ENCODE measurements around the gene GOLIM4. TPM values are rescaled to one million over a fixed set of nuclear protein-coding genes. Genes with fewer than 3 reads are reported as not detected.

GOLIM4 gene
- total RNA-seq, 4 donors from 2014 or later, result 9.1 to 29.6 (median 13.8) TPM

GRCh38 chr3:168117853-168118313 lies 22.2 kb upstream of the GOLIM4 start:
- Histone ChIP-seq H3K36me3 (no peaks in the 10 kb centered on the region), H3K27me3 (no peaks in the 10 kb centered on the region), H3K9me3 (no peaks in the 10 kb centered on the region), H3K4me3 (no peak overlapping the region), H3K4me1 (peaks cover 7 to 33% (median 13%) of the 10 kb centered on the region in 3 donors), H3K27ac (peak overlapping the region in 2 of 4 donors; percentile 9 to 54)
- 22 to 27% methylated on average over 2 of the region's 2 CpGs for WGBS, 2 donors
- no peak for DNase-seq
- TF ChIP-seq POLR2A (IDR thresholded peaks at IDR 0.05), result no peak
- no peak for TF ChIP-seq CTCF (IDR thresholded peaks at IDR 0.05)
- intact Hi-C loops (cut with DNase I), result no loop called here

DNA sequence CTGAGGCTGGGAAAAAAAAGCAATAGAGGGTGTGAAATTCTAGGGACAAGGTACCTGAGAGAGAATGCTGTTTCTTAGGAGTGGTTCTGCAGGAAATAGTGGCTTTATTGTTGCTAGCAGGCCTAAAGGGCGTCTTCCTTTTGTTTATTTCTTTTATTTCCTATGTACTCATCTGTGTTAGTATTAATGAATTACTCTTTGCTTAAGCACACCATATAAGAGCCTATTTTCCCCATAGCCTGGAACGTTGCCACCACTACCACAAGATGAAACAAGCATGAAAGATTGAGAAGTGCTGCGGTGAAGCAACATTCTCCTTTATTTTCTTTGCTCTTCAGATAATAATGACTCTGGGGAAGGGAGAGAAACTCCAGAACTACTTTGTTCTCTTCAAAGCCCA lies 21.3 kb upstream of the GOLIM4 start:
- no peaks in the 10 kb centered on the region for H3K9me3 ChIP-seq
- no peak overlapping the region for H3K4me3 ChIP-seq
- intact Hi-C loops (cut with DNase I), result no loop called here
- peaks cover 7 to 33% (median 13%) of the 10 kb centered on the region in 3 donors for H3K4me1 ChIP-seq
- DNase-seq, result no peak
- H3K27me3 ChIP-seq, result no peaks in the 10 kb centered on the region
- TF ChIP-seq POLR2A (IDR thresholded peaks at IDR 0.05) (no peak), CTCF (IDR thresholded peaks at IDR 0.05) (no peak)
- 17 to 44% methylated on average over 3 of the region's 3 CpGs for WGBS, 2 donors
- peak overlapping the region in 3 of 4 donors; percentile 54 to 57 (median 54) for H3K27ac ChIP-seq
- H3K36me3 ChIP-seq, result no peaks in the 10 kb centered on the region

- H3K27ac ChIP-seq, result peak overlapping the region in 1 of 4 donors; percentile 11
- intact Hi-C loops (cut with DNase I), result no loop called here
- H3K4me3 ChIP-seq, result no peak overlapping the region
- no peaks in the 10 kb centered on the region for H3K27me3 ChIP-seq
- H3K4me1 ChIP-seq, result peaks cover 7 to 28% (median 13%) of the 10 kb centered on the region in 3 donors
- no peaks in the 10 kb centered on the region for H3K9me3 ChIP-seq
- H3K36me3 ChIP-seq, result no peaks in the 10 kb centered on the region
- no peak for DNase-seq
- no peak for TF ChIP-seq POLR2A (IDR thresholded peaks at IDR 0.05)
- TF ChIP-seq CTCF (IDR thresholded peaks at IDR 0.05), result no peak
- WGBS, 2 donors, result 70 to 73% methylated on average over 4 of the region's 4 CpGs
Measured at GRCh38 chr3:168116279-168116678, 20.6 kb upstream of the GOLIM4 start.

- H3K9me3 ChIP-seq, result no peaks in the 10 kb centered on the region
- 86 to 100% methylated on average over 1 of the region's 1 CpG for WGBS, 2 donors
- H3K36me3 ChIP-seq, result no peaks in the 10 kb centered on the region
- no peak for DNase-seq
- TF ChIP-seq POLR2A (IDR thresholded peaks at IDR 0.05) (no peak), CTCF (IDR thresholded peaks at IDR 0.05) (no peak)
- H3K27me3 ChIP-seq, result no peaks in the 10 kb centered on the region
- H3K27ac ChIP-seq, result no peak overlapping the region
- no peak overlapping the region for H3K4me3 ChIP-seq
- peaks cover 7 to 21% (median 13%) of the 10 kb centered on the region in 3 donors for H3K4me1 ChIP-seq
- intact Hi-C loops (cut with DNase I), result no loop called here
Measured at GRCh38 chr3:168113848-168114247, 18.1 kb upstream of the GOLIM4 start.

DNA sequence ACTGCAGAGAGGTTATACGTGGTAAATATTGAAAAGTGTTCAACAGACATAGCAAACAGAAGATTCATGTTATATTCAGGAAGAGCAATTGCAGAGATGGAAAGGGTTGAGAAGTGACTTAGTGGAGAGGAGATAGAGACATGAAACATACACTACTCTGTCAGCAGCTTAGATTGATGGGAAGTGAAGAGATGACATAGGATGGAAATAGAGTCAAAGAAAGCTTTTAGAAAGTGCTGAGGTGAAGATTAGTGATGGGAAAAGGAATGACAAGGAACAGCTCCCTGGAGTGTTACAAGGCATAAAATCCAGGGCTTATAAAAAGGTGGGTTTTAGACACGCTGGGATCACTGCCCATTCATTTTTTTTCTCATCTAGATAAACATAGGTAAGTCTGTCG lies 17.2 kb upstream of the GOLIM4 start:
- no peaks in the 10 kb centered on the region for H3K36me3 ChIP-seq
- H3K4me3 ChIP-seq, result no peak overlapping the region
- H3K27me3 ChIP-seq, result no peaks in the 10 kb centered on the region
- WGBS, 2 donors, result 64 to 76% methylated on average over 3 of the region's 3 CpGs
- peaks cover 7 to 20% (median 13%) of the 10 kb centered on the region in 3 donors for H3K4me1 ChIP-seq
- DNase-seq, result no peak
- intact Hi-C loops (cut with DNase I), result no loop called here
- H3K9me3 ChIP-seq, result no peaks in the 10 kb centered on the region
- no peak for TF ChIP-seq CTCF (IDR thresholded peaks at IDR 0.05)
- no peak for TF ChIP-seq POLR2A (IDR thresholded peaks at IDR 0.05)
- H3K27ac ChIP-seq, result no peak overlapping the region

Measured in esophagus squamous epithelium (tissue), 5 donors.